Measurements from ENCODE around the gene GDPD2. TPM values are rescaled to one million over a fixed set of nuclear protein-coding genes. Genes with fewer than 3 reads are reported as not detected.

Gene GDPD2
- total RNA-seq, 1 donor from 2014 or later: 0.21 TPM

- H3K36me3 Mint-ChIP-seq (ENCODE audit: low read depth): peaks cover 18% of the 10 kb centered on the region
- H3K4me1 Mint-ChIP-seq (ENCODE audit: low read depth): peaks cover 7% of the 10 kb centered on the region
- no peaks in the 10 kb centered on the region for H3K9me3 Mint-ChIP-seq
- no peak overlapping the region for H3K27ac Mint-ChIP-seq
- intact Hi-C loops (cut with micrococcal nuclease): no loop called here
- DNase-seq (ENCODE audit: low spot score): no peak
- no peaks in the 10 kb centered on the region for H3K27me3 Mint-ChIP-seq (ENCODE audit: low read depth)
- H3K4me3 Mint-ChIP-seq (ENCODE audit: low read depth): no peak overlapping the region
These were observed 59.2 kb downstream of the GDPD2 start for GRCh38 chrX:70482300-70482699.

Other genes with a start within 250 kb of the GDPD2 start
- not detected in 2 replicates for gene DGAT2L6, start 245.8 kb upstream of the GDPD2 start, total RNA-seq
- gene AWAT1, start 188.7 kb upstream of the GDPD2 start, total RNA-seq: not detected in 2 replicates
- 0.55 and 0.71 TPM in 2 replicates for gene P2RY4, start 163.1 kb upstream of the GDPD2 start, total RNA-seq
- not detected in 2 replicates for gene ARR3, start 155.0 kb upstream of the GDPD2 start, total RNA-seq
- not detected in 2 replicates for gene RAB41, start 141.1 kb upstream of the GDPD2 start, total RNA-seq
- 27.7 and 31.4 TPM in 2 replicates for gene PDZD11, start 133.4 kb upstream of the GDPD2 start, total RNA-seq
- gene KIF4A, start 133.2 kb upstream of the GDPD2 start, total RNA-seq: 24.4 and 26.5 TPM in 2 replicates
- 40.7 and 40.9 TPM in 2 replicates for gene DLG3, start 21.5 kb downstream of the GDPD2 start, total RNA-seq